Right forelimb (tissue), 1 donor: ENCODE data around the gene PDGFC.
"Not testable (repeated sequence)": the region's sequence is repeated elsewhere in the genome, so short reads cannot be mapped to it uniquely, and the experiment has no call there.

Source experiments
- DNase-seq: peaks from one replicate; pipeline ENCODE4 v3.0.0-alpha.2; 2018

Gene PDGFC

GRCh38 chr4:156894234-156894633, 77.4 kb downstream of the PDGFC start:
- DNase-seq = no peak

GRCh38 chr4:156892805-156893204, 78.8 kb downstream of the PDGFC start:
- DNase-seq = no peak

GRCh38 chr4:156889616-156890594, 81.7 kb downstream of the PDGFC start:
- DNase-seq = no peak

- DNase-seq = no peak
Observed at GRCh38 chr4:156888762-156889161, 82.8 kb downstream of the PDGFC start.

GRCh38 chr4:156886481-156886880, 85.1 kb downstream of the PDGFC start:
- no peak for DNase-seq

GRCh38 chr4:156885374-156885773, 86.2 kb downstream of the PDGFC start:
- no peak for DNase-seq

- no peak for DNase-seq
Observed at GRCh38 chr4:156884183-156884582, 87.4 kb downstream of the PDGFC start.

GRCh38 chr4:156875704-156876103, 95.9 kb downstream of the PDGFC start:
- no peak for DNase-seq

GRCh38 chr4:156875055-156875454, 96.5 kb downstream of the PDGFC start:
- no peak for DNase-seq

- DNase-seq = no peak
Observed at GRCh38 chr4:156873799-156874198, 97.8 kb downstream of the PDGFC start.

- DNase-seq = no peak
Observed at GRCh38 chr4:156870861-156871260, 100.7 kb downstream of the PDGFC start.

- DNase-seq = no peak
Observed at GRCh38 chr4:156870131-156870530, 101.5 kb downstream of the PDGFC start.

- not testable (repeated sequence) for DNase-seq
Observed at GRCh38 chr4:156866088-156866487, 105.5 kb downstream of the PDGFC start.

GRCh38 chr4:156865451-156865850, 106.1 kb downstream of the PDGFC start:
- no peak for DNase-seq

GRCh38 chr4:156858071-156858470, 113.5 kb downstream of the PDGFC start:
- DNase-seq = no peak

GRCh38 chr4:156838761-156839160, 132.8 kb downstream of the PDGFC start:
- no peak for DNase-seq

- DNase-seq = no peak
Observed at GRCh38 chr4:156837625-156838345, 133.8 kb downstream of the PDGFC start.

- DNase-seq = no peak
Observed at GRCh38 chr4:156832886-156833285, 138.7 kb downstream of the PDGFC start.

GRCh38 chr4:156830351-156830750, 141.2 kb downstream of the PDGFC start:
- DNase-seq = no peak

- no peak for DNase-seq
Observed at GRCh38 chr4:156829201-156829873, 142.3 kb downstream of the PDGFC start.

- no peak for DNase-seq
Observed at GRCh38 chr4:156827519-156827918, 144.1 kb downstream of the PDGFC start.

- no peak for DNase-seq
Observed at GRCh38 chr4:156825074-156825473, 146.5 kb downstream of the PDGFC start.

GRCh38 chr4:156824451-156825060, 147.0 kb downstream of the PDGFC start:
- DNase-seq = no peak
